ENCODE measurements around the gene IGF2BP3. TPM values are rescaled to one million over a fixed set of nuclear protein-coding genes. Genes with fewer than 3 reads are reported as not detected.

IGF2BP3 gene
- total and polyA plus RNA-seq, 8 donors = 0.09 to 1.3 (median 0.55) TPM

- H3K4me3 ChIP-seq = no peak overlapping the region
- peaks cover 0 to 35% (median 9%) of the 10 kb centered on the region in 3 donors for H3K4me1 ChIP-seq
- no peaks in the 10 kb centered on the region for H3K36me3 ChIP-seq
- no peak for FAIRE-seq
- intact Hi-C loops (cut with DNase I) = no loop called here
- DNase-seq = no peak
- peaks cover 38 to 79% (median 64%) of the 10 kb centered on the region in 4 donors for H3K27me3 ChIP-seq
- no peaks in the 10 kb centered on the region for H3K9me3 ChIP-seq
- H3K27ac ChIP-seq = no peak overlapping the region
- no peak for TF ChIP-seq CTCF (IDR thresholded peaks at IDR 0.05)
- ATAC-seq = no peak
These were observed 2.3 kb upstream of the IGF2BP3 start for GRCh38 chr7:23472556-23472955.

GRCh38 chr7:23472046-23472445 lies 1.8 kb upstream of the IGF2BP3 start:
- ATAC-seq (no peak), FAIRE-seq (no peak), DNase-seq (no peak)
- Histone ChIP-seq H3K27ac (no peak overlapping the region), H3K4me1 (peaks cover 0 to 35% (median 9%) of the 10 kb centered on the region in 3 donors), H3K27me3 (peaks cover 37 to 77% (median 61%) of the 10 kb centered on the region in 4 donors), H3K36me3 (no peaks in the 10 kb centered on the region), H3K9me3 (no peaks in the 10 kb centered on the region), H3K4me3 (no peak overlapping the region)
- no peak for TF ChIP-seq CTCF (IDR thresholded peaks at IDR 0.05)
- WGBS, 2 donors = 60 to 61% methylated on average over 6 of the region's 6 CpGs
- intact Hi-C loops (cut with DNase I) = no loop called here

- TF ChIP-seq CTCF (IDR thresholded peaks at IDR 0.05) = no peak
- H3K27ac ChIP-seq = no peak overlapping the region
- ATAC-seq (peak in 1 of 4 donors; percentile 11), DNase-seq (peak in 2 of 6 donors; percentile 57 to 63), FAIRE-seq (no peak)
- peak overlapping the region in 2 of 4 donors; percentile 2 to 17 for H3K4me3 ChIP-seq
- H3K4me1 ChIP-seq = peaks cover 0 to 35% (median 9%) of the 10 kb centered on the region in 3 donors
- 7 to 10% methylated on average over 40 to 44 of the region's 44 CpGs for WGBS, 2 donors
- H3K27me3 ChIP-seq = peaks cover 33 to 72% (median 54%) of the 10 kb centered on the region in 4 donors
- no peaks in the 10 kb centered on the region for H3K36me3 ChIP-seq
- no peaks in the 10 kb centered on the region for H3K9me3 ChIP-seq
- intact Hi-C loops (cut with DNase I) = no loop called here
These were observed 992 bp upstream of the IGF2BP3 start for GRCh38 chr7:23471106-23471859.

- no peaks in the 10 kb centered on the region for H3K36me3 ChIP-seq
- FAIRE-seq = no peak
- peaks cover 0 to 35% (median 9%) of the 10 kb centered on the region in 3 donors for H3K4me1 ChIP-seq
- H3K27ac ChIP-seq = no peak overlapping the region
- TF ChIP-seq CTCF (IDR thresholded peaks at IDR 0.05) = no peak
- H3K4me3 ChIP-seq = peak overlapping the region in 1 of 4 donors; percentile 39
- 7 to 9% methylated on average over 18 of the region's 18 CpGs for WGBS, 2 donors
- no peaks in the 10 kb centered on the region for H3K9me3 ChIP-seq
- peaks cover 30 to 67% (median 44%) of the 10 kb centered on the region in 4 donors for H3K27me3 ChIP-seq
- ATAC-seq = no peak
- intact Hi-C loops (cut with DNase I) = no loop called here
- DNase-seq = peak in 1 of 6 donors; percentile 61
These were observed 385 bp downstream of the IGF2BP3 start for GRCh38 chr7:23469961-23470250.

All from pancreas (tissue), 10 donors.